PC-3 (cell line): ENCODE data around the gene ARHGEF28. TPM values are rescaled to one million over a fixed set of nuclear protein-coding genes. Genes with fewer than 3 reads are reported as not detected.

ENCODE experiments used
- ATAC-seq: fragments of 200-7000 bp; cut with Tn5 transposase; 2 replicates; pipeline ENCODE4 v1.9.1; 2020; ENCODE audit warnings: mild to moderate bottlenecking, moderate library complexity
- BruUV-seq: library from RNA; stranded (reverse); fragments of 400-500 nt; replicated peaks from 2 replicates; lab custom pipeline; 2021; lab: Mats Ljungman, UMichigan
- CTCF ChIA-PET: fragments of 300-600 bp; sonication (Branson Sonifier 250); formaldehyde crosslinking; loops from one replicate; lab custom pipeline; 2022; ENCODE audit warnings: antibody characterized with exemption; lab: Charles Lee
- POLR2A ChIA-PET: fragments of 300-600 bp; sonication (Branson Sonifier 250); formaldehyde crosslinking; loops from one replicate; lab custom pipeline; 2022; ENCODE audit warnings: antibody characterized with exemption; ENCODE audit not compliant: unreplicated experiment; lab: Charles Lee
- DNase-seq: peaks from one replicate; pipeline ENCODE4 v3.0.0-alpha.2; 2015
- H2AFZ ChIP-seq: fragments of 300-600 bp; sonication (generic); 2 replicates; pipeline ENCODE4 v1.6.0; 2016; ENCODE audit warnings: antibody characterized with exemption, low read length
- H3F3A ChIP-seq: fragments of 300-600 bp; sonication (generic); one replicate; pipeline ENCODE4 v1.6.0; 2017; ENCODE audit warnings: antibody characterized with exemption, low read length, control low read depth, mild to moderate bottlenecking; ENCODE audit not compliant: unreplicated experiment
- H3K27ac ChIP-seq: fragments of 300-600 bp; sonication (generic); 2 replicates; pipeline ENCODE4 v1.5.1; 2016; ENCODE audit warnings: mild to moderate bottlenecking, low read length
- H3K27me3 ChIP-seq: fragments of 300-600 bp; sonication (generic); 2 replicates; pipeline ENCODE4 v1.6.1; 2016; ENCODE audit warnings: low read length, mixed read lengths
- H3K36me3 ChIP-seq: fragments of 300-600 bp; sonication (generic); 2 replicates; pipeline ENCODE4 v1.6.1; 2016; ENCODE audit warnings: low read depth, mixed run types, low read length, mixed read lengths
- H3K4me1 ChIP-seq: fragments of 300-600 bp; sonication (generic); 2 replicates; pipeline ENCODE4 v1.5.1; 2016; ENCODE audit warnings: low read length; ENCODE audit not compliant: insufficient read depth
- H3K4me2 ChIP-seq: fragments of 300-600 bp; sonication (generic); 2 replicates; pipeline ENCODE4 v1.6.0; 2016; ENCODE audit warnings: low read length
- H3K4me3 ChIP-seq: fragments of 300-600 bp; sonication (generic); 2 replicates; pipeline ENCODE4 v1.5.1; 2016; ENCODE audit warnings: mild to moderate bottlenecking, low read length, mixed read lengths
- H3K79me2 ChIP-seq: fragments of 300-600 bp; sonication (generic); 2 replicates; pipeline ENCODE4 v1.6.1; 2017; ENCODE audit warnings: low read length, mixed read lengths
- H3K9ac ChIP-seq: fragments of 300-600 bp; sonication (generic); 2 replicates; pipeline ENCODE4 v1.6.0; 2016; ENCODE audit warnings: mild to moderate bottlenecking, low read length
- H3K9me2 ChIP-seq: fragments of 300-600 bp; sonication (generic); replicated peaks from 2 replicates; pipeline ENCODE4 v1.6.1; 2016; ENCODE audit warnings: mixed run types, low read length, mixed read lengths
- H3K9me3 ChIP-seq: fragments of 300-600 bp; sonication (generic); 2 replicates; pipeline ENCODE4 v1.6.1; 2016; ENCODE audit warnings: low read length, mixed read lengths
- H4K20me1 ChIP-seq: fragments of 300-600 bp; sonication (generic); 2 replicates; pipeline ENCODE4 v1.6.1; 2016; ENCODE audit warnings: low read length, mixed read lengths
- CTCF ChIP-seq: fragments of 300-600 bp; sonication (generic); conservative IDR thresholded peaks from 2 replicates; pipeline ENCODE4 v1.5.1; 2017; ENCODE audit warnings: antibody characterized with exemption, low read depth, mild to moderate bottlenecking, low read length
- EZH2 ChIP-seq: fragments of 300-600 bp; sonication (generic); IDR thresholded peaks from one replicate; pipeline ENCODE4 v1.6.1; 2017; ENCODE audit warnings: antibody characterized with exemption, mild to moderate bottlenecking, low read length; ENCODE audit not compliant: unreplicated experiment
- EZH2phosphoT487 ChIP-seq: fragments of 300-600 bp; sonication (generic); IDR thresholded peaks from 2 replicates; pipeline ENCODE4 v1.6.1; 2018; ENCODE audit warnings: mild to moderate bottlenecking, antibody characterized with exemption, low read length, borderline replicate concordance
- intact Hi-C: fragments of 100-400 bp; cut with micrococcal nuclease; formaldehyde crosslinking; loops from 2 replicates; pipeline ENCODE4 v1.9.0; 2023
- total RNA-seq: library from RNA; depleted of rRNA; stranded (reverse); fragments of >200 nt; gene quantifications from 2 replicates; pipeline ENCODE4 v1.2.3, GENCODE V29; 2014

Gene ARHGEF28
- total RNA-seq, 1 experiment from 2014 or later, result 24.2 TPM

GRCh38 chr5:73652391-73652790 lies 26.4 kb downstream of the ARHGEF28 start:
- DNase-seq (peak; percentile 70), ATAC-seq (peak; percentile 43; the same call in 1 of the 2 replicates)
- POLR2A ChIA-PET, result no interaction called here
- peaks cover 27% of the 10 kb centered on the region for H3K4me1 ChIP-seq
- H3F3A ChIP-seq, result no peaks in the 10 kb centered on the region
- peak overlapping the region; percentile 61 for H3K4me2 ChIP-seq
- H3K27me3 ChIP-seq, result no peaks in the 10 kb centered on the region
- CTCF ChIA-PET, result no interaction called here
- no peaks in the 10 kb centered on the region for H3K9me2 ChIP-seq
- no TSS peak for BruUV-seq
- H3K79me2 ChIP-seq, result peaks cover 74% of the 10 kb centered on the region
- H3K9me3 ChIP-seq, result no peaks in the 10 kb centered on the region
- intact Hi-C loops, result no loop called here
- no peak overlapping the region for H3K9ac ChIP-seq
- H3K36me3 ChIP-seq, result no peaks in the 10 kb centered on the region
- H2AFZ ChIP-seq, result no peak overlapping the region
- H3K27ac ChIP-seq, result peak overlapping the region; percentile 58
- H4K20me1 ChIP-seq, result no peaks in the 10 kb centered on the region
- H3K4me3 ChIP-seq, result no peak overlapping the region
- TF ChIP-seq CTCF (no peak), EZH2 (no peak), EZH2phosphoT487 (no peak)

- TF ChIP-seq EZH2 (no peak), CTCF (no peak), EZH2phosphoT487 (no peak)
- Histone ChIP-seq H4K20me1 (no peaks in the 10 kb centered on the region), H3K27me3 (no peaks in the 10 kb centered on the region), H3K27ac (peak overlapping the region; percentile 50), H3K9ac (no peak overlapping the region), H3K36me3 (no peaks in the 10 kb centered on the region), H3F3A (no peaks in the 10 kb centered on the region), H3K9me3 (no peaks in the 10 kb centered on the region), H3K4me1 (peaks cover 27% of the 10 kb centered on the region), H3K79me2 (peaks cover 68% of the 10 kb centered on the region), H2AFZ (no peak overlapping the region), H3K4me3 (no peak overlapping the region), H3K4me2 (no peak overlapping the region; the same call in 1 of the 2 replicates), H3K9me2 (no peaks in the 10 kb centered on the region)
- ChIA-PET CTCF (no interaction called here), POLR2A (no interaction called here)
- DNase-seq (peak; percentile 43), ATAC-seq (no peak)
- BruUV-seq, result no TSS peak
- intact Hi-C loops, result no loop called here
These were observed 28.3 kb downstream of the ARHGEF28 start for GRCh38 chr5:73654171-73654811.

- Histone ChIP-seq H3K36me3 (no peaks in the 10 kb centered on the region), H3K4me1 (peaks cover 27% of the 10 kb centered on the region), H2AFZ (no peak overlapping the region), H3K4me3 (no peak overlapping the region), H3K9ac (no peak overlapping the region), H3K4me2 (no peak overlapping the region; the same call in 1 of the 2 replicates), H3K27ac (peak overlapping the region; percentile 50), H3K79me2 (peaks cover 65% of the 10 kb centered on the region), H3K9me2 (no peaks in the 10 kb centered on the region), H3F3A (no peaks in the 10 kb centered on the region), H3K27me3 (no peaks in the 10 kb centered on the region), H4K20me1 (no peaks in the 10 kb centered on the region), H3K9me3 (no peaks in the 10 kb centered on the region)
- BruUV-seq, result no TSS peak
- POLR2A ChIA-PET, result no interaction called here
- DNase-seq (no peak), ATAC-seq (no peak)
- TF ChIP-seq EZH2, result no peak
- TF ChIP-seq EZH2phosphoT487, result no peak
- no peak for TF ChIP-seq CTCF
- CTCF ChIA-PET, result no interaction called here
- intact Hi-C loops, result no loop called here
These were observed 28.9 kb downstream of the ARHGEF28 start for GRCh38 chr5:73654819-73655318.
